Tibial nerve (tissue), 4 donors: Measurements from ENCODE around the gene EXOC1.

Source experiments
- CTCF ChIP-seq, 5 experiments: fragments of 200-600 bp in 3 of 5; fragments of 450-650 bp in 2 of 5; sonication (generic) in 3 of 5; IDR thresholded peaks; one replicate each; pipeline ENCODE4 v1.5.1; 2016 to 2019; ENCODE audit warnings: antibody characterized with exemption in 5 of 5, mild to moderate bottlenecking in 3 of 5, moderate library complexity in 2 of 5
- EP300 ChIP-seq, 2 donors: sonication (generic); formaldehyde crosslinking; IDR thresholded peaks; one replicate each; pipeline ENCODE4 v1.6.1; 2017; ENCODE audit warnings: antibody characterized with exemption in 2 of 2, mild to moderate bottlenecking in 1 of 2

DNA sequence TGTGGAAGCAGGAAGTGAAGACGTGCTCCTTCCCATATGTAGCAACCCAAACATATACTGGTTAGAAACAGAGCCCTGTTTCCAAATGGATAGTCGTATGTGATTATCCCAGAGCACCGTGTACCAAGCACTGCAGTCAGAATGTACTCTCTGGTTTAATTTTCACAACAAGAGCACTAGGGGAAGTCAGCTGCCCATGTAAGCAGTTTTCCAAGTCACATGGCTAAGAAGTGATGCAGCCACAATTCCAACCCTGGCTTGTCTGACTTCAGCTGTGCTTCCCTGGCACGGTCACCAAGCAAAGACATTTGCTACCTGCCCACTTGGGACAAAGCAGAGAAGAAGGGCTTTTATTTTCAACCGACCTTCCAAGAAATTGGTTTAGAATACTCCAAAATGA is 67.1 kb downstream of the EXOC1 start:
- TF ChIP-seq EP300 (IDR thresholded peaks at IDR 0.05) (no peak), CTCF (IDR thresholded peaks at IDR 0.05) (no peak)
